ENCODE results near the gene MNX1. TPM values are rescaled to one million over a fixed set of nuclear protein-coding genes. Genes with fewer than 3 reads are reported as not detected.

Gene MNX1
- total and polyA plus RNA-seq, 2 donors (not counting 1 experiment from before 2014, with no cell fraction given), result not detected

DNA sequence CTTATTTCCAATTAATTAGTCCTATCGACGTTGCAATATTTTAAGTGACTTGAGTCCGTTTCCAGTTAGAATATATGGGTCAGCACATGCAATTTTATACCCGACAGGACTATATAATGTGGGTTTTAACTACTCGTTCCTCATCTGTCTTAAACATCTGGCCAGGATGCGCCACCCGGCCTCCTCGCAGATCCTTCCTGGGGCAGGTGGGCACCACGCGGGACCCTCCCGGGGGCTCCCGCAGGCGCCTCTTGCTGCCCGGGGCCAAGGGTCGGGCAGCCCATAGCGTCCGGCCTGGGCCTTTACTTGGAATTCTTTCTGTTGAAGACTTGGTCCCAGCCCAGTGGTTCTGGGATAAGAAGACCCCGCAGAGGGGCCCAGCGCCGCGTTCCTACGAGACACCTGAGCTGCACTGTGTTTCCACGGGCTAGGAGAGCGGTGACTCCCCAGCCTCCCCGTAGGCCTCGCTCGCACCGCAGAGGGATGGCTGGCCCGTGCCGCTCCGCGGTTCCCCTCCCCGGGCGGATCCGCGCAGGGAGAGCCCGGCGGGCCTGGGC, 10.1 kb upstream of the MNX1 start:
- Histone ChIP-seq H4K20me1 (ENCODE audit: control insufficient read depth, extremely low read depth, insufficient read depth, low read length) (no peaks in the 10 kb centered on the region), H3K9ac (ENCODE audit: insufficient read depth, low read length) (no peak overlapping the region), H3K36me3 (ENCODE audit: control insufficient read depth, insufficient read depth, low read length) (no peaks in the 10 kb centered on the region), H3K27ac (ENCODE audit: insufficient read depth, low read length) (no peak overlapping the region), H3K4me3 (replicated peaks in 1 of 4; ENCODE audit: control extremely low read depth in 1 of 4, insufficient read depth in 1 of 4, low read depth in 3 of 4, low read length in 4 of 4) (no peak overlapping the region), H3K4me2 (ENCODE audit: extremely low read depth, insufficient read depth, low read length) (no peak overlapping the region), H3K9me3 (ENCODE audit: control insufficient read depth, insufficient read depth, low read depth, low read length) (no peaks in the 10 kb centered on the region), H3K27me3 (ENCODE audit: control insufficient read depth, insufficient read depth, low read length) (peaks cover 92% of the 10 kb centered on the region), H3K4me1 (ENCODE audit: control insufficient read depth, extremely low read depth, insufficient read depth, low read length) (no peaks in the 10 kb centered on the region), H2AFZ (ENCODE audit: low read length) (no peak overlapping the region), H3K79me2 (ENCODE audit: control insufficient read depth, insufficient read depth, low read length) (no peaks in the 10 kb centered on the region)
- TF ChIP-seq, protein P1, sequence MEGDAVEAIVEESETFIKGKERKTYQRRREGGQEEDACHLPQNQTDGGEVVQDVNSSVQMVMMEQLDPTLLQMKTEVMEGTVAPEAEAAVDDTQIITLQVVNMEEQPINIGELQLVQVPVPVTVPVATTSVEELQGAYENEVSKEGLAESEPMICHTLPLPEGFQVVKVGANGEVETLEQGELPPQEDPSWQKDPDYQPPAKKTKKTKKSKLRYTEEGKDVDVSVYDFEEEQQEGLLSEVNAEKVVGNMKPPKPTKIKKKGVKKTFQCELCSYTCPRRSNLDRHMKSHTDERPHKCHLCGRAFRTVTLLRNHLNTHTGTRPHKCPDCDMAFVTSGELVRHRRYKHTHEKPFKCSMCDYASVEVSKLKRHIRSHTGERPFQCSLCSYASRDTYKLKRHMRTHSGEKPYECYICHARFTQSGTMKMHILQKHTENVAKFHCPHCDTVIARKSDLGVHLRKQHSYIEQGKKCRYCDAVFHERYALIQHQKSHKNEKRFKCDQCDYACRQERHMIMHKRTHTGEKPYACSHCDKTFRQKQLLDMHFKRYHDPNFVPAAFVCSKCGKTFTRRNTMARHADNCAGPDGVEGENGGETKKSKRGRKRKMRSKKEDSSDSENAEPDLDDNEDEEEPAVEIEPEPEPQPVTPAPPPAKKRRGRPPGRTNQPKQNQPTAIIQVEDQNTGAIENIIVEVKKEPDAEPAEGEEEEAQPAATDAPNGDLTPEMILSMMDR (conservative IDR thresholded peaks at IDR 0.05 in 1 of 2, IDR thresholded peaks at IDR 0.05 in 1 of 2; ENCODE audit: low read depth in 1 of 2, low read length in 2 of 2), result no peak
- peak; percentile 85 for TF ChIP-seq EZH2 (IDR thresholded peaks at IDR 0.05; ENCODE audit: low read length, missing control alignments)
- DNase-seq (ENCODE audit: low read depth in 2 of 2), result no peak

DNA sequence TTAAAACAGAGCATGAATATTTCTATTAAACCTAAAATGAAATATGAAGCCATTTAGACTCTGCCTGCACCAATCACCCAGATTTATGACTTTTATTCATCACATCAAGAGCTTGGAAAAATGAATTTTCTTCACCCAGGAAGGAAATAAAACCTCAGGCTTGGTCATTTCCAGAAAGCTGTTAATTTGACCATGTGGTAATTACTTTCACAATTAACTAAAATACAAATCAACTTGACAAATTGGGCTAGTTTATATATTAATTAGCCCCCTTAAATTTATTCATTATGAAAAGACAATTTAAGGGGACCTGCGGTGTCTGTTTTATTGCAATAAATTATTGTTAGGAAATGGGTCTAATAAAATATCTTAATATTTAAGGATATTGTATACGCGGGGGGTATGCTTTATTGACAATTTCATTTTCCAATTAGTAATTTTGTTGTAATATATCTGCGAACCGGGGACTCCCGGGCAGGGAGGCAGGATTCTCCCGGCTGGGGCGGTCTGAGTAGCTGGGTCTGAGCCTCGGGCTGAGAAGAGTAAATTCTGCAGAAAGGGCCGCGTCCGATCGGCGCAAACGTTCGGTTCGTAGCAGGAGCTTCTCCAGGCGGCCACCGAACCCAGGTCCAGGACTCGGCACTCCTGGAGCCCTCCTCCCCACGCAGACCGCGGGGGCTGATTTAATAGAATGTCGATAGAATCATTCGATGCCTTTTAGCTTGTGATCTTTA, 9.4 kb upstream of the MNX1 start:
- Histone ChIP-seq H3K79me2 (ENCODE audit: control insufficient read depth, insufficient read depth, low read length) (no peaks in the 10 kb centered on the region), H3K4me2 (ENCODE audit: extremely low read depth, insufficient read depth, low read length) (no peak overlapping the region), H4K20me1 (ENCODE audit: control insufficient read depth, extremely low read depth, insufficient read depth, low read length) (no peaks in the 10 kb centered on the region), H3K4me1 (ENCODE audit: control insufficient read depth, extremely low read depth, insufficient read depth, low read length) (no peaks in the 10 kb centered on the region), H3K27ac (ENCODE audit: insufficient read depth, low read length) (no peak overlapping the region), H3K27me3 (ENCODE audit: control insufficient read depth, insufficient read depth, low read length) (peaks cover 93% of the 10 kb centered on the region), H3K36me3 (ENCODE audit: control insufficient read depth, insufficient read depth, low read length) (no peaks in the 10 kb centered on the region), H2AFZ (ENCODE audit: low read length) (no peak overlapping the region), H3K9ac (ENCODE audit: insufficient read depth, low read length) (no peak overlapping the region), H3K9me3 (ENCODE audit: control insufficient read depth, insufficient read depth, low read depth, low read length) (no peaks in the 10 kb centered on the region), H3K4me3 (replicated peaks in 1 of 4; ENCODE audit: control extremely low read depth in 1 of 4, insufficient read depth in 1 of 4, low read depth in 3 of 4, low read length in 4 of 4) (no peak overlapping the region)
- TF ChIP-seq EZH2 (IDR thresholded peaks at IDR 0.05; ENCODE audit: low read length, missing control alignments), result peak; percentile 64
- TF ChIP-seq, protein P1 (conservative IDR thresholded peaks at IDR 0.05 in 1 of 2, IDR thresholded peaks at IDR 0.05 in 1 of 2; ENCODE audit: low read depth in 1 of 2, low read length in 2 of 2), result no peak
- no peak for DNase-seq (ENCODE audit: low read depth in 2 of 2)

DNA sequence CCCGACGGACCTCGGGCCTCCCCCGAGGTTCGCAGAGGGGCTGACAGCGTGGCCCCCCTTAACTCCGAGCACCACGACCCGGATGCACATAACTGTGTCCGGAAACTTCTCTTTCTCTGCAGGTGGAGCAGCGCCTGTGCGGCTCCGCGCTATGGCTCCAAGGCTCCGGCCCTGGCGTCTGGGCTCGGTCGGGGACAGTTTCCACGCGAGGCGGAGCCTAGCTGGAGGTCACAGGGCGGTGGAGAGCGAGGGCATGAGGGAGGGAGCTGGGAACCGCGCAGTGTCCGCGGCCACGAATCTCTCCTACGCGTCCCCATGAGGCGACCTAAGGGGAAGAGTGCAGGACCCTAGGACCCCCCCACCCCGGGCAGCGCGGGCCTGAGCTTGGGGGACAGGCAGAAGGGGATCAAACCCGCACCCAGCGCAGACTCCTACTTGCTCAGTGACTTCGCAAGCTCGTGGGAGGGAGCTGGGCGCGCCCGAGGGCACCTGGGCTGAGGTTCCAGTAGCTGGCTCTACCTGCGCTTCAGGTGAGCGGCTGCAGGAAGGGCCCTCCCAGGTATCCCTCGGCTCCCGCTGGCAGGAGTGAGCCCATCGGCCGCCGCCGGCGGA, 8.6 kb upstream of the MNX1 start:
- H3K79me2 ChIP-seq (ENCODE audit: control insufficient read depth, insufficient read depth, low read length), result no peaks in the 10 kb centered on the region
- H3K27ac ChIP-seq (ENCODE audit: insufficient read depth, low read length), result no peak overlapping the region
- TF ChIP-seq, protein P1 (conservative IDR thresholded peaks at IDR 0.05 in 1 of 2, IDR thresholded peaks at IDR 0.05 in 1 of 2; ENCODE audit: low read depth in 1 of 2, low read length in 2 of 2), result no peak
- TF ChIP-seq EZH2 (IDR thresholded peaks at IDR 0.05; ENCODE audit: low read length, missing control alignments), result peak; percentile 60
- H3K9me3 ChIP-seq (ENCODE audit: control insufficient read depth, insufficient read depth, low read depth, low read length), result no peaks in the 10 kb centered on the region
- no peak for DNase-seq (ENCODE audit: low read depth in 2 of 2)
- H3K36me3 ChIP-seq (ENCODE audit: control insufficient read depth, insufficient read depth, low read length), result no peaks in the 10 kb centered on the region
- no peak overlapping the region for H2AFZ ChIP-seq (ENCODE audit: low read length)
- no peak overlapping the region for H3K4me2 ChIP-seq (ENCODE audit: extremely low read depth, insufficient read depth, low read length)
- no peaks in the 10 kb centered on the region for H3K4me1 ChIP-seq (ENCODE audit: control insufficient read depth, extremely low read depth, insufficient read depth, low read length)
- H3K9ac ChIP-seq (ENCODE audit: insufficient read depth, low read length), result no peak overlapping the region
- peaks cover 94% of the 10 kb centered on the region for H3K27me3 ChIP-seq (ENCODE audit: control insufficient read depth, insufficient read depth, low read length)
- H4K20me1 ChIP-seq (ENCODE audit: control insufficient read depth, extremely low read depth, insufficient read depth, low read length), result no peaks in the 10 kb centered on the region
- no peak overlapping the region for H3K4me3 ChIP-seq (replicated peaks in 1 of 4; ENCODE audit: control extremely low read depth in 1 of 4, insufficient read depth in 1 of 4, low read depth in 3 of 4, low read length in 4 of 4)

All from fibroblast of lung (primary cell).